Ovary (tissue), 3 donors: ENCODE measurements around the gene RPGRIP1L.

Experiments
- POLR2A ChIP-seq: fragments of 450-650 bp; IDR thresholded peaks from one replicate; pipeline ENCODE4 v1.6.1; 2017; ENCODE audit warnings: antibody characterized with exemption, mild to moderate bottlenecking, moderate library complexity
- TF ChIP-seq, protein P1 (sequence below), 3 donors: fragments of 450-650 bp in 2 of 3; fragments of 200-600 bp in 1 of 3; IDR thresholded peaks; one replicate each; pipeline versions ENCODE4 v1.5.1 to v1.8.0; 2016 to 2022; ENCODE audit warnings: antibody characterized with exemption in 3 of 3, mild to moderate bottlenecking in 1 of 3
- donor health status: DM: no; HTN: no; CAD: no.

- TF ChIP-seq, protein P1, sequence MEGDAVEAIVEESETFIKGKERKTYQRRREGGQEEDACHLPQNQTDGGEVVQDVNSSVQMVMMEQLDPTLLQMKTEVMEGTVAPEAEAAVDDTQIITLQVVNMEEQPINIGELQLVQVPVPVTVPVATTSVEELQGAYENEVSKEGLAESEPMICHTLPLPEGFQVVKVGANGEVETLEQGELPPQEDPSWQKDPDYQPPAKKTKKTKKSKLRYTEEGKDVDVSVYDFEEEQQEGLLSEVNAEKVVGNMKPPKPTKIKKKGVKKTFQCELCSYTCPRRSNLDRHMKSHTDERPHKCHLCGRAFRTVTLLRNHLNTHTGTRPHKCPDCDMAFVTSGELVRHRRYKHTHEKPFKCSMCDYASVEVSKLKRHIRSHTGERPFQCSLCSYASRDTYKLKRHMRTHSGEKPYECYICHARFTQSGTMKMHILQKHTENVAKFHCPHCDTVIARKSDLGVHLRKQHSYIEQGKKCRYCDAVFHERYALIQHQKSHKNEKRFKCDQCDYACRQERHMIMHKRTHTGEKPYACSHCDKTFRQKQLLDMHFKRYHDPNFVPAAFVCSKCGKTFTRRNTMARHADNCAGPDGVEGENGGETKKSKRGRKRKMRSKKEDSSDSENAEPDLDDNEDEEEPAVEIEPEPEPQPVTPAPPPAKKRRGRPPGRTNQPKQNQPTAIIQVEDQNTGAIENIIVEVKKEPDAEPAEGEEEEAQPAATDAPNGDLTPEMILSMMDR (IDR thresholded peaks at IDR 0.05), result no peak
- no peak for TF ChIP-seq POLR2A
Measured at GRCh38 chr16:53556521-53556920, 147.1 kb downstream of the RPGRIP1L start.
